ENCODE results near the gene BBS10. TPM values are rescaled to one million over a fixed set of nuclear protein-coding genes. Genes with fewer than 3 reads are reported as not detected.

Gene BBS10
- total and polyA plus RNA-seq, 9 of the 15 experiments (the other 6 are each of a cell fraction or from before 2014, with no cell fraction given) = 2.3 to 14.9 (median 5.9) TPM

DNA sequence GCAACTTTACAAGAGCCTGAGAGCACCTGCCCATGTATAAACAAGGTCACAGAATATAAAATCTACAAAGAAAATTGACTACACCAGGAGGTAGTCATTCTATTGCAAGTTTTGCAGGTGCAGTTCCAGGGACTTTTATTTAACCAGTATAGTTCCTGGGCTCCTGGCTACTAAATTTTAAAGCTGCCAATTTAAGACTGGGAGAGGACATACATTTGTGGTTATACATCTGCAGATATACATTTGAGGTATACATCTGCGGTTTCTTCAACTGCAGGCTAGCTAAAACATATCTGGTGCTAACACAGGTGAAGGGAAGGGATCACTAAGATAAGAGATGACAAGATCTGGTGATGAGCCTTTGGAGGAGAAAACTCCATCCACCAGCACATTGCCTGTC, 30.2 kb downstream of the BBS10 start:
- 6% methylated on average over 1 of the region's 1 CpG for WGBS (ENCODE audit: insufficient coverage, low coverage, missing lambda C conversion rate)
- in situ Hi-C loops (cut with MboI) = no loop called here
- H4K20me1 ChIP-seq (replicated peaks; ENCODE audit: control insufficient read depth, insufficient read depth, low read length) = no peaks in the 10 kb centered on the region
- H3K4me2 ChIP-seq (ENCODE audit: insufficient read depth, low read length) = no peak overlapping the region
- no peaks in the 10 kb centered on the region for H3K27me3 ChIP-seq (ENCODE audit: control insufficient read depth in 2 of 2, insufficient read depth in 2 of 2, low read length in 2 of 2)
- TF ChIP-seq, protein P1, sequence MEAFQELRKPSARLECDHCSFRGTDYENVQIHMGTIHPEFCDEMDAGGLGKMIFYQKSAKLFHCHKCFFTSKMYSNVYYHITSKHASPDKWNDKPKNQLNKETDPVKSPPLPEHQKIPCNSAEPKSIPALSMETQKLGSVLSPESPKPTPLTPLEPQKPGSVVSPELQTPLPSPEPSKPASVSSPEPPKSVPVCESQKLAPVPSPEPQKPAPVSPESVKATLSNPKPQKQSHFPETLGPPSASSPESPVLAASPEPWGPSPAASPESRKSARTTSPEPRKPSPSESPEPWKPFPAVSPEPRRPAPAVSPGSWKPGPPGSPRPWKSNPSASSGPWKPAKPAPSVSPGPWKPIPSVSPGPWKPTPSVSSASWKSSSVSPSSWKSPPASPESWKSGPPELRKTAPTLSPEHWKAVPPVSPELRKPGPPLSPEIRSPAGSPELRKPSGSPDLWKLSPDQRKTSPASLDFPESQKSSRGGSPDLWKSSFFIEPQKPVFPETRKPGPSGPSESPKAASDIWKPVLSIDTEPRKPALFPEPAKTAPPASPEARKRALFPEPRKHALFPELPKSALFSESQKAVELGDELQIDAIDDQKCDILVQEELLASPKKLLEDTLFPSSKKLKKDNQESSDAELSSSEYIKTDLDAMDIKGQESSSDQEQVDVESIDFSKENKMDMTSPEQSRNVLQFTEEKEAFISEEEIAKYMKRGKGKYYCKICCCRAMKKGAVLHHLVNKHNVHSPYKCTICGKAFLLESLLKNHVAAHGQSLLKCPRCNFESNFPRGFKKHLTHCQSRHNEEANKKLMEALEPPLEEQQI (IDR thresholded peaks at IDR 0.05) = no peak
- TF ChIP-seq, protein P2, sequence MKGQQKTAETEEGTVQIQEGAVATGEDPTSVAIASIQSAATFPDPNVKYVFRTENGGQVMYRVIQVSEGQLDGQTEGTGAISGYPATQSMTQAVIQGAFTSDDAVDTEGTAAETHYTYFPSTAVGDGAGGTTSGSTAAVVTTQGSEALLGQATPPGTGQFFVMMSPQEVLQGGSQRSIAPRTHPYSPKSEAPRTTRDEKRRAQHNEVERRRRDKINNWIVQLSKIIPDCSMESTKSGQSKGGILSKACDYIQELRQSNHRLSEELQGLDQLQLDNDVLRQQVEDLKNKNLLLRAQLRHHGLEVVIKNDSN (CRISPR knock-in tag; IDR thresholded peaks at IDR 0.05) = no peak
- TF ChIP-seq SRSF7 (optimal IDR thresholded peaks at IDR 0.05; ENCODE audit: low read depth, low read length) (no peak), MAFG (tag; conservative IDR thresholded peaks at IDR 0.05) (no peak), CUX1 (CRISPR knock-in tag; IDR thresholded peaks at IDR 0.05) (no peak), ZEB2 (IDR thresholded peaks at IDR 0.05) (no peak)
- TF ChIP-seq, protein P3, sequence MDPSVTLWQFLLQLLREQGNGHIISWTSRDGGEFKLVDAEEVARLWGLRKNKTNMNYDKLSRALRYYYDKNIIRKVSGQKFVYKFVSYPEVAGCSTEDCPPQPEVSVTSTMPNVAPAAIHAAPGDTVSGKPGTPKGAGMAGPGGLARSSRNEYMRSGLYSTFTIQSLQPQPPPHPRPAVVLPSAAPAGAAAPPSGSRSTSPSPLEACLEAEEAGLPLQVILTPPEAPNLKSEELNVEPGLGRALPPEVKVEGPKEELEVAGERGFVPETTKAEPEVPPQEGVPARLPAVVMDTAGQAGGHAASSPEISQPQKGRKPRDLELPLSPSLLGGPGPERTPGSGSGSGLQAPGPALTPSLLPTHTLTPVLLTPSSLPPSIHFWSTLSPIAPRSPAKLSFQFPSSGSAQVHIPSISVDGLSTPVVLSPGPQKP (CRISPR knock-in tag; IDR thresholded peaks at IDR 0.05) = no peak
- ATAC-seq (no peak), DNase-seq (ENCODE audit: extremely low read depth in 1 of 4, low spot score in 3 of 4) (no peak), FAIRE-seq (no peak)
- H3K36me3 ChIP-seq (ENCODE audit: control insufficient read depth, insufficient read depth, low read length) = no peaks in the 10 kb centered on the region
- no peaks in the 10 kb centered on the region for H3K79me2 ChIP-seq (ENCODE audit: control insufficient read depth, insufficient read depth, low read length)
- no TSS peak for BruUV-seq (replicated peaks)
- H3K4me1 ChIP-seq (replicated peaks in 1 of 2; ENCODE audit: control insufficient read depth in 2 of 2, insufficient read depth in 2 of 2, low read length in 2 of 2) = peaks cover 0 to 15% of the 10 kb centered on the region in 2 experiments; a peak in 3 of 5 replicates
- ChIA-PET CTCF (ENCODE audit: low intra/inter-chr PET ratio) (no interaction called here), POLR2A (interaction anchor here (1.1 kb wide), 1 partner anchor 11 kb away, joined by 4 read pairs; no protein-coding TSS in a partner anchor)
- no peaks in the 10 kb centered on the region for H3K9me1 ChIP-seq (ENCODE audit: control insufficient read depth, insufficient read depth, low read length)
- no peaks in the 10 kb centered on the region for H3K9me3 ChIP-seq (replicated peaks; ENCODE audit: control insufficient read depth, insufficient read depth, low read depth, low read length)
- no peak overlapping the region for H3K27ac ChIP-seq (ENCODE audit: extremely low read depth, low read depth, low read length)
- intact Hi-C loops (cut with micrococcal nuclease) = no loop called here
- H3K4me3 ChIP-seq = no peak overlapping the region
- no peak overlapping the region for H3K9ac ChIP-seq (ENCODE audit: insufficient read depth in 1 of 2, low read depth in 2 of 2, low read length in 2 of 2)
- H2AFZ ChIP-seq (ENCODE audit: low read depth, low read length) = no peak overlapping the region
